GM21381 (cell line): ENCODE data around the gene ANO4.

ENCODE experiments used
- ATAC-seq: cut with Tn5 transposase; IDR thresholded peaks from one replicate; pipeline ENCODE4 v1.9.1; 2021; ENCODE audit warnings: mild to moderate bottlenecking, moderate library complexity; ENCODE audit not compliant: unreplicated experiment

The ANO4 gene

DNA sequence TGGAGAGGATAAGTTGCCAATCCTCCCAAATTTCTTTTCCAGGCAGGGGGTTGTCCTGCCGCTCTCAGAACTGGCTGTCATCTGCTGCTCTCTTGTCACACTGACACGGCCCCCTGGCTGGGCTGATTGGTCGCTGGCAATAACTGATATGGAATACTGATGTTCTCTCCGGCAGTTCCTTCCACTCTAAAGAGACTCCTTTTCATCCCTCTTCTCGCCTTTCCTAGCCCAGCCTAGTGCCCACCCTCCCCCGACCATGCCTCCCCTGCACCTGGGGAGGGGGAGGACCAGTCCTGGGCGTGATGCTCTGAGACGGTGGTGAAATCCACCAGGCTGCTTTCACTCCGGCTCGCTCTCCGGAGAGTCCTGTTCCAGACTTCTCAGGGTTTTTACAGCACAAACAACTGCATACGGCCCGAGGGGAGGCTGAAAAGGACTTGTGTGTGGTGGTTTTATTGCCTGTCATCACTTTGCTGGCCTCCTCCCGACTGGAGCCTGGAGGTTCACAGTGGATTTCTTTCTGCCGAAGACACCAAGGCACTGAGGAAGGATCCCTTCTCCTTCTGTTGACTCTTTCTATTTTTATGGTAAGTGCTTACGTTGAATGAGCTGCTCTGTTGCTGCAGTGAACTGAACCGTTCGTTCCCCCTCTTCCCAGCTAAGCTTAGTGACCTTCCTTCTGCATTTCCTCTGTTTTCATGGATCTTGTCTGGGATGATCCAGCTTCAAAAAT, at the start of gene ANO4:
TSS of gene ANO4 (plus strand) at position 336 of the 733 bp plus-strand sequence. CDS start 107,010 bp downstream, outside the sequence.
- ATAC-seq, result no peak

DNA sequence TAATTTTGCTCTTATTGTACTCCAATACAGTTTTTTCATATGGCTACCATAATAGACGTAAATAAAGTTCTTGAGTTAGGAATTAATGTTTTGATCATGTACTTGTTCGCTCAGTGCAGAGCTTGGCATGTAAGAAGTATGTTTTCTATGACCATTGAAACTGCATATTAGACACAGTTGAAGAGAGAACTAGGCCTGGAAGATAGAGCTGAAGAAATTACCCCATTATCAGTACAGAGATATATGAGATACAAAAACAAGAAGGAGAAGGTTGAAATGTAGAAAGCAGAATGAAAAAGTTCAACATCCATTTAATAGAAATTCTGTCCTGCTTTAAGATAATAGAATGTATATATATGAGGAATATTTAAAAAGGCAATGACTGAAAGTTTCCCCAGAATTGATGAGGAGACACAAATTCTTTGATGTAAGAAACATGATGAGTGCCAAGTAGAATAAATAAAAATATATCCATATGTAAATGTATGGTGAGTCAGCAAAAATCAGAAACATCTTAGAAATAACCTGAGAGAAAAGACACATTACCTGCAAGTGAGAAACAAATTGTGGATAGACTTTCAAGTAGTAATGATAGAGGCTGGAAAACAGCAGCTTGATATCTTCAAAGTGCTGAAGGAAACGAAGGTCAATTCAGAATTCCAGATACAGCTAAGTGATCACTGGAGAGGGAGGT, 49.1 kb upstream of the ANO4 start:
- no peak for ATAC-seq

DNA sequence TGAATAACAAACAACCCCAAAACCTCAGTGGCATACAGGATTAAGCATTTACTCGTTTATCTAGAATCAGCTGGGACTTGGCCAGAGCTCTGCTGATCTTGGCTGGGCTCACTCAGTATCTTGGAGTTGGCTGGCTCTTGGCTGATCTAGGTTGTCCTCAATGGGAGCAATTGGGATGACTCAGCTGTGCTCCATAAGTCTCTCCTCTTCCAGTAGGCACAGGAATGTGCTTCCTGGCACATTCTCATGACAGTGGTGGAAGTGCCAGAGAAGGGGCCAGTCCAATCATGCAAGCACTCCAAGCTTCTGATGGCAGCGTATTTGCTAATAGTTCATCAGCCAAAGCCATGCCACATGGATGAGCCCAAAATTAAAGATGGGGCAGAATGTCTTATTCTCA, 41.7 kb upstream of the ANO4 start:
- ATAC-seq, result no peak

- ATAC-seq, result no peak
Observed at GRCh38 chr12:100753837-100754236, 40.7 kb upstream of the ANO4 start.

DNA sequence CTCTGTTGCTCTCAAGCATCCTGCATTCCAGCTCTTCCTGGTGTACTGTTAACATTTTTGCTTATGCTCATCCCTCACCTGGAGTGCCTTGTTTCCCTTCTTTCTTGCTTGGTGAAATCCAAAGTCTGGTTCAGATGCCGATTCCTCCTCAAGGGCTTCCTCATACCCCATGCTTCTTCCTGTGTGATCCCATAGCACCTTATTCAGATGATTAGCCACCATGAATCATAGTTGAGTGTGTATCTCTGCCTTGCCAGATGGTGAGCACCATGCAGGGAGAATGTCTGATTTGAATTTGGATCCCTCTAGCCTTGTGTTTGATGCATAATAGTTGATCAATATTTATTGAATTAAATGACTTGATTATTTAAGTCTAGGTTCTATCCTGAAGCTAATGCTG, 39.4 kb upstream of the ANO4 start:
- no peak for ATAC-seq

DNA sequence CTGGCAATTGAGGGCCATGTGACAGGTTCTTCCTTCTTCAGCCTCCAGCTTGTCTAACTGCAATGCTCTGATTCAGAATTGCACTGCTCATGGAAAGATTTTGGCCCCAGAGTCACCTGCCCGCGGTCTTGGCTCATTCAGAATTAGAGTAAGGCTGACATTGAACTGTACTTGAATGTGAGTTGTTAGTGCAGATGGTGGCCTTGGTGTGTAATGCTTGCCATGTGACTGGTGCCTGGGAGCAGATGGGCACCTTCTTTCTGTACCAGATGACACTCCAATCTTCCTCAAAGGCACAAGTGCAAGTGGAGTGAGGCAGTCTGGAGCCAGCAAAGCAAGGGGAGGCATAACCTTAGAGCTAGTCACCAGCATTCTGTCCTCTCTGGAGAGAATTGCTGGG, 36.5 kb upstream of the ANO4 start:
- ATAC-seq, result no peak

DNA sequence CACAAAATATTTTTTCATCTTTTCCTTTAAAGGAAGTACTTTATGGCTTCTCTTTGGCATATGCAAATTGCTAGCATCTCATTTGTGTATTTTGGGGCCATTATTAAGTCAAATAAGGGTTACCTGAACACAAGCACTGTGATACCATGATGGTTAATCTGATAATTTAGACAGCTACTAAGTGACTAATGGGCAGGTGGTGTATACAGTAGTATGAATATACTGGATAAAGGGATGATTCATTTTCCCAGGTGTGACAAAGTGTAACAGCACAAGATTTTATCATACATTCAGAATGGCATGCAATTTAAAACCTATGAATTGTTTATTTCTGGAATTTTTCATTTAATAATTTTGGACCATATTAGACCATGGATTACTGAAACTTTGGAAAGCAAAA, 27.2 kb upstream of the ANO4 start:
- no peak for ATAC-seq

DNA sequence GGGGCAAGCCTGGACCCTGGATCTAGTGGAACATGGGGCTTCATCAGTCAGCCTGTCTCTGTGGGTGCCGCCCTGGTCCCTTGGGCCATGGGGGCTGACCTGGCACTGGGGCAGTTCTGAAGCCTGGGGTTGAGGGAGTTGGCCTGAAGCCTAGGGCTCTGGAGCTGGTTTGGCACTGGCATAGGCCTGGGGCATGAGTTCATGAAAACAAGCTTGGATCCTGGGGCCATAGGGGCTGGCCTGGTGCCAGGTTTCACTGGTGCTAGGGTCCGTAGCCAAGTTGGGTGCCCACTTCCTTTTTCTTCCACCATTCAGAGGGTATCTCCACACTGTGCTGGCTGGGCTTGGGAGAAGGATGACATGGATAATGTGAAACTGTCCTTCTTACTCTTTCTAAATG, 26.6 kb upstream of the ANO4 start:
- ATAC-seq, result no peak

DNA sequence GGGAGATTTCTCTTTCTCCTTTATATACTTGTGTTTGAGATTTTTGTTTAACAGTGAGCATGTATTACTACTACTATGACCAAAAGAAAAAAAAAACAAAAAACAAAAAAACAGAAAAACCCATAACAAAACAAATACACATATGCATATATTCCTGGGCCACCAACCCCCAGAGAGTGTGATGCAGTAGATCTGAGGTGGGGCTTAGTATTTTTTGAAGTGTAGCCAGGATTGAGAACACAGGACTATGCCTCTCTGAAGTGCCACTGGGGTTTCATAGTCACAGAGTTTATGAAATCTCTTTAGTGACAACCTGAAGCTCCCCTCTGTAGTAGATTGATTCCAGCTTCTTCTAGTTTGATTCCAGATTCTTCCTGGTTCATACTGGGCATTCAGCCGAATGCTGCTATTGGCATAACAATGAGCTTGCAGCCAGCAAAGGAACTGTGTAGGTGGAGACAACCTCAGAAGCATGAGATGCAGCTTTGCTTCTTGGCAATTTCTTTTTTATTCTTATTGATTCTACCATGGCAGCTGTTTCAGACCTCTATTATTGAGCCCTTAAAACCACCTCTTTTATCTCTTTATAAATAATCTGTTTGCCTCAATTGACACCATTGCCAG, 15.5 kb upstream of the ANO4 start:
- no peak for ATAC-seq

- ATAC-seq, result no peak
Observed at GRCh38 chr12:100789146-100789545, 5.4 kb upstream of the ANO4 start.

GRCh38 chr12:100789975-100790374, 4.6 kb upstream of the ANO4 start:
- no peak for ATAC-seq

DNA sequence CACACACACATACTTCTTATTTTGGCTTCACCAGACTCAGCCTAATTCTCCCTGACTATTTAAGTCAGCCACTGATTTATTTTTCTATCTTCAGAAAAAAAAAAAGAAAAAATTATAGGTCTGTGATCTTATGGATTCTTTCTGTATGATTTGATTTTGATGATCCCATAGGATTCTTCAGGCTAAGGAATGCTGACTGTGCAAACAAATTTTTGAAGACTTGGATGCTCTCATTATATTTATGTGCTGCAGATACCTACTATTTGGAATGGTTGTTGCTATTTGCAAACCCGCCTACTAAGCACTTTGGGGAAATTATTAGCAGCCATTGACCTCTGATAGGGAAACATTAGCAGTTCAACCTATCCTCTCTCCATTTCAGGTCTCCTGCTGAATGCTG, 4.0 kb upstream of the ANO4 start:
- ATAC-seq, result no peak

DNA sequence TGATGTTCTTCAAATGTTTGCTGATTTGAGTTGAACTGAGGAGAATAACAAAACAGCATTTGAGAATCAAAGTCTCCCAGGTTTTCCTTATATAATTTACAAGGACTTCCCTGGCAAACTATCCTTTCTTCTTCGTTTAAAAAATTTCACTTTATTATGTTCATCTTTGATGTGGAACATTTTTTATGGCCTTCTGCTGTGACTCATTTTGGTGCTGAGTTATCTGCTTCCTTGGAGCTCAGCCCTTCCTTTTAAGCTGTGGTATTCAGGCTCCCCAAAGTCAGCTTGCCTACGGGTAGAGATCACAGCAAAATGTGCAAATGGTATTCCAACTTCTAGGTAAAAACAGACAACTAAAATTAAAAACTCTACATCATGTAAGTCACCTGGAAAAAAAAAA, 1.4 kb upstream of the ANO4 start:
- ATAC-seq, result no peak

DNA sequence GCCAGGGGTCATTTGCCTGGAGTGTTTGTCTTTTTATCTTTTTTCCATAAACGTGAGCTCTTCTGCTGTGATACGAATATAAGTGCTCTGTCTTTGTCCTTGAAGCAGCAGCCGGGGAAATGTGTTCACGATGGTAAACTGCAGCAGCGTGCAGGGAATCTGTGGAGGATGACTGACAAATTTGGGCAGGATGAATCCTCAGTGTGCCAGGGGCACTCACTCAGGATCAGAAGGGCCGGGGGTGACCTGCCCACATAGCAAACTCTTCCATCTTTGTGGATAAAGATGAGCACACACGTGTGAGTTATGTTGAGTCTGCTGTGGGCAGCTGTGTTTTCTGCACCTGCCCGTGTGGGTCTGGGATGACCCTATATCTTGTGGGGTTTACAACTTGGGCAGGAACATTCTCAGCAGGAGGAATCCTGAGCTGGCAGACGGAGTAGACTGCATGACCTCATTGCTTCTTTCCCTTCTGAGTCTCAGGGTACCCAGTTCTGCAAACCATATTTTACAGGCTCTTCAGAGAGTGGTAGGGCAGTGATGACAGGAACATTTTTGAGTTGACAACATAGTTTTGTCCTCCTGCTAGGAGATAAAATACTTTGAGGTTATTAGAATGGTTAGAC, 711 bp downstream of the ANO4 start:
- no peak for ATAC-seq

DNA sequence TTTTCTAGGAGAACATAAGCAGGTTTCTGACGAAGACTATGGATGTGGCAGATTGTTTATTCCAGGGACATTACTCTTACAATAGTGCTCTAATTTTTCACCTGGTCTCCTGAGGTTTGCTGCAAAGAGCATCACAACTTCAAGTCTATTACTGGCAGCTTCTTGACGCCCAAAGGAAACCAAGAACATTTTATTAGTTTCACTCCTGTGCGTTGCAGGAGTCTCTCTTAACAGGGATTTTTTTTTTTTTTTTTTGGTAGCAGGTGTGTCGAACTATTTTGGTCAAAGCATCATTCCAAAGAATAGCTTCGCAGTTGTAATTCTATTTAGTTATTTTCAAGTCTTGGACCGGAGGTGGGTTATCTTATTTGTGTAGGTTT, 1.2 kb downstream of the ANO4 start:
- no peak for ATAC-seq

DNA sequence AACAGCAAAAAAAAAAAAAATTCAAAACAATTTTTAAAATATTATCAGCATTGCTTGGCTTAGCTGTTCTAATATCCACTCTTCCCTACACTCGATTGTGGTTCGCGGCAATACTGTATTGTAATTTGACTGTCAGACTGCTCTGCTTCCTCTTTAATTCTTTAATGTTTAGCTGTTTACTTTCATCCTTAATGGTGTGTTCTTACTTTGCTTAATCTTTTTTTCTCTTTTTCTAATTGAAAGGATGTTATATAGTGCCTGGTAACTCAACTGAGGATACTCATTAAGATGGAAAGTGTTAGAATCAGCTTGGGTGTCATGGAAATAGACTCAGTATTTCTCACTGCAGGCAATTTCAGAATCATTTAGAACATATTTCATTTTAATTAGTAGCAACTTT, 2.0 kb downstream of the ANO4 start:
- no peak for ATAC-seq

- no peak for ATAC-seq
Observed at GRCh38 chr12:100797246-100797645, 2.7 kb downstream of the ANO4 start.

GRCh38 chr12:100797786-100798185, 3.2 kb downstream of the ANO4 start:
- ATAC-seq, result no peak

DNA sequence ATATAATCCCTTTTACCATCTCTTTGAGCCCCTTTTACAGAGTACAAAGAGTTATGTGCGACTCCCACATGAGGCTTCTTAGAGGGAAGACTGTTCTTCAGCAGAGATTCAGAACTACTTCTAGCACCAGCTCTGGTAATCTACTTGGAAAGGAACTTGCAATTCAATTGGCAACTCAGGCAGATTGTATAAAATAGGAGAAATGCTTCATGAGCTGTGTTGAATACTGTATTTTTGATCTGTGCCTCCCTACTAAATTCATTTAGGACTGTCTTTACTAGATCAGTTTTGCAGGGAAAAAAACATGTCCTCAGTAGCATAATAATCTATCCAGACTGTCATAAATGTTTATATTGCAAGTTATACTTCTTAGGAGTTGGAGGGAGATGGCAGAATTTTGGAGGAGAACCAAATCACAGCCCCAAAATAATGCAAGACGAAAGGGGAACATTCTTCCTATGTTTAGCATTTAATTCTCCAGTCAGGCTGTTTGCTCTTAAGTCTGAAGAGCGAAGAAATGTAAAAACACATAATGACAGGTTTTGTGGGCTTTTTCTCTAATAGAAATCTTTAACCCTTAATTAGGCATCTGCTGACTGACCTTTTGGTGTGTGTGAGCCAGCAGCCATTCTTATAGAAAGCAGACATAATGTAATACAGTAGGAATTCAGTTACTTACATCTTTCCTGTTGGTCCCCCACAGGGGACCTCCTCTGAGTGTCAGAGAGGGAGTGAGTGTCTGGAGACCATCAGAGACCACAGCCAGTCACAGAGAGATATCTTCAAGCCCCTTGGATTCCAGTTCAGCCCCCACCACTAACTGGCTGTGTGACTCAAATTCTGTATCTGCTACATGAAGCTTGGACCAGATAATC, 3.9 kb downstream of the ANO4 start:
- ATAC-seq, result no peak

DNA sequence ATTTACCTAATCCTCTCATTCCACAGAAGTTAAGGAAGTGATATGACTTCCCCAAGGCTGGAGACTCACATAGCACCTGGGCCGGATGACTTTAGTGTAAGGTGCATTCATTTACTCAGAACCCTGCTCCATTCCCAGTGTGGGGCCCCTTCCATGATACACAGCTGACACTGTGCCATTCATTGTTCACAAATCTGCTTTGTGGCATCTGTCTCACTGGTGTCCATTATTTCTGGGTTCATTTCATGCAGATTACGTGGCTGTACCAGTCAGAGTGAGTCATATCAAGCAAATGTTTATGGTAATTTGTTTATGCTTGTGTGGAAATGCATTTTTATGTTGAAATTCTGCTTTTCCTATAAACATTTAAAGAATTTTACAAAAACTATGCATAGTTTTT, 5.2 kb downstream of the ANO4 start:
- no peak for ATAC-seq

DNA sequence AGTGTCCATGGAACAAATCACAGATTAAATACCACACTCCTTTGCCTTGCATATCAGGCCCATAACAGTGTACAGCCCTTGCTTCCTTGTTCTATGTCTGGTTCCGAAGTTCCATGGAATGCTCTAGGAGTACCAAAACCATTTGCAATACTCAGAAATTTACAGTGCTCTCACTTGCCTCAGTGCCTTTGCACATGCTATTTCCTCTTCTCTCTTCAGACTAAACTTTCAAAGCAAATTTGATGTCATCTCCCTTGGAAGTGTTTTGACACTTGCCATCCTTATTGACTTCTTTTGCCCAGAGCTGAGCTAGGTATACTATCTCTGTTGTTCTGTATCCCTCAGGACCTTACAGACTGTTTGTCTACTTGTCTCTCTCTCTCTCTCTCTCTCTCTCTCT, 6.1 kb downstream of the ANO4 start:
- no peak for ATAC-seq
